ENCODE measurements around the gene DUSP5. TPM values are rescaled to one million over a fixed set of nuclear protein-coding genes. Genes with fewer than 3 reads are reported as not detected.

DUSP5 gene
- total and polyA plus RNA-seq, 2 of the 4 experiments (the other 2 are of a cell fraction) = 42.1 to 48.1 TPM

- peak overlapping the region; percentile 100 for H3K4me2 ChIP-seq (ENCODE audit: low read depth, low read length)
These were observed 1.5 kb downstream of the DUSP5 start for GRCh38 chr10:110498982-110499795.

More at GRCh38 chr10:110498982-110499795, 1.5 kb downstream of the DUSP5 start:
- H3K9me1 ChIP-seq (ENCODE audit: insufficient read depth, low read length) = peaks cover 17% of the 10 kb centered on the region
- 28% methylated on average over 8 of the region's 21 CpGs; no CpG with 5 or more reads in 1 of the 2 experiments for WGBS, 2 experiments (ENCODE audit: extremely low coverage in 2 of 2, insufficient read length in 1 of 2)
- H3K27me3 ChIP-seq (ENCODE audit: control insufficient read depth, insufficient read depth, low read length) = no peaks in the 10 kb centered on the region
- peak overlapping the region; percentile 40 for H2AK5ac ChIP-seq (ENCODE audit: low read depth, low read length)
- peak overlapping the region; percentile 53 for H3K56ac ChIP-seq (ENCODE audit: extremely low read depth, insufficient read depth, low read length)
- peak overlapping the region; percentile 39 for H3K18ac ChIP-seq (ENCODE audit: low read depth, low read length)
- peak overlapping the region; percentile 82 for H3K14ac ChIP-seq (replicated peaks; ENCODE audit: low read depth, low read length)
- DNase-seq = peak; percentile 74
- peaks cover 25% of the 10 kb centered on the region for H3K4me1 ChIP-seq (ENCODE audit: control insufficient read depth, insufficient read depth, low read length)
- no peaks in the 10 kb centered on the region for H3K9me3 ChIP-seq (ENCODE audit: control insufficient read depth, insufficient read depth, low read length)
- ChIA-PET CTCF (interaction anchor here (1.0 to 1.6 kb wide), 3 partner anchors 91 to 147 kb away, joined by 3 to 8 read pairs (median 4); no protein-coding TSS in a partner anchor), POLR2A (ENCODE audit: unreplicated experiment) (interaction anchor here (0.6 to 0.7 kb wide), 3 partner anchors 130 to 145 kb away, joined by 5 to 10 read pairs (median 9); no protein-coding TSS in a partner anchor)
- peaks cover 7% of the 10 kb centered on the region; the same call in 1 of the 2 replicates for H3K36me3 ChIP-seq (ENCODE audit: control insufficient read depth, insufficient read depth, low read length)
- intact Hi-C loops (cut with micrococcal nuclease) = loop anchor here (1.0 kb wide), 1 partner anchor 188 kb away; no protein-coding TSS in a partner anchor
- peak overlapping the region; percentile 56 for H2BK20ac ChIP-seq (ENCODE audit: low read depth, low read length)
- dilution Hi-C loops (cut with HindIII; ENCODE audit: low sequenced_read_pairs, unreplicated experiment) = no loop called here
- peak overlapping the region in 1 of 2 experiments; percentile 32; a peak in 1 of 4 replicates for H4K8ac ChIP-seq (ENCODE audit: low read depth in 2 of 2, low read length in 2 of 2)
- in situ Hi-C loops (cut with MboI; ENCODE audit: low sequenced_read_pairs) = no loop called here
- ATAC-seq (ENCODE audit: low read depth) = 0 out of 2 replicates have a peak, but pooled peaks have one; percentile 0
- H4K91ac ChIP-seq (ENCODE audit: insufficient read depth, low read depth, low read length) = peak overlapping the region; percentile 55
- peak overlapping the region; percentile 72 for H3K9ac ChIP-seq (ENCODE audit: low read depth, low read length)
- peak overlapping the region; percentile 64 for H3K4ac ChIP-seq (ENCODE audit: low read depth, low read length)
- BruUV-seq (replicated peaks) = TSS peak; percentile 47
- 0 out of 2 replicates have a peak overlapping the region, but pooled peaks have one; percentile 9 for H4K5ac ChIP-seq (ENCODE audit: low read depth, low read length)
- peak overlapping the region; percentile 73 for H3K27ac ChIP-seq (ENCODE audit: insufficient read depth, low read length)
- H2BK5ac ChIP-seq (ENCODE audit: low read depth, low read length, poor library complexity, severe bottlenecking) = peak overlapping the region; percentile 85
- peaks cover 19 to 71% of the 10 kb centered on the region in 2 experiments for H3K79me1 ChIP-seq (ENCODE audit: low read depth in 1 of 2, low read length in 2 of 2)
- H3K4me3 ChIP-seq (ENCODE audit: insufficient read depth, low read depth, low read length) = peak overlapping the region; percentile 90
- peaks cover 65% of the 10 kb centered on the region for H4K20me1 ChIP-seq (ENCODE audit: insufficient read depth, low read length)
- H2BK120ac ChIP-seq (ENCODE audit: low read depth, low read length) = peak overlapping the region; percentile 55
- H2AFZ ChIP-seq (replicated peaks; ENCODE audit: low read length, poor library complexity) = peak overlapping the region; percentile 87
- TF ChIP-seq CEBPB (IDR thresholded peaks at IDR 0.05; ENCODE audit: low read depth, low read length) (no peak), MAZ (IDR thresholded peaks at IDR 0.05; ENCODE audit: borderline replicate concordance, low read depth, low read length) (no peak), SMC3 (IDR thresholded peaks at IDR 0.05; ENCODE audit: low read depth, low read length) (0 out of 2 replicates have a peak, but pooled peaks have one; percentile 13), CHD1 (IDR thresholded peaks at IDR 0.05; ENCODE audit: low read depth, low read length) (no peak; the same call in 1 of the 2 replicates), CTCF (conservative IDR thresholded peaks at IDR 0.05; ENCODE audit: low read depth, low read length) (peak; percentile 43), POLR2A (IDR thresholded peaks at IDR 0.05; ENCODE audit: low read depth, low read length) (peak; percentile 61), RAD21 (IDR thresholded peaks at IDR 0.05; ENCODE audit: low read length) (peak; percentile 48; the same call in 1 of the 2 replicates), FOS (IDR thresholded peaks at IDR 0.05; ENCODE audit: low read depth, low read length) (no peak), MAFK (IDR thresholded peaks at IDR 0.05; ENCODE audit: low read depth, low read length) (no peak), RCOR1 (IDR thresholded peaks at IDR 0.05; ENCODE audit: insufficient replicate concordance, low read length) (no peak)
- TF ChIP-seq, protein P1, sequence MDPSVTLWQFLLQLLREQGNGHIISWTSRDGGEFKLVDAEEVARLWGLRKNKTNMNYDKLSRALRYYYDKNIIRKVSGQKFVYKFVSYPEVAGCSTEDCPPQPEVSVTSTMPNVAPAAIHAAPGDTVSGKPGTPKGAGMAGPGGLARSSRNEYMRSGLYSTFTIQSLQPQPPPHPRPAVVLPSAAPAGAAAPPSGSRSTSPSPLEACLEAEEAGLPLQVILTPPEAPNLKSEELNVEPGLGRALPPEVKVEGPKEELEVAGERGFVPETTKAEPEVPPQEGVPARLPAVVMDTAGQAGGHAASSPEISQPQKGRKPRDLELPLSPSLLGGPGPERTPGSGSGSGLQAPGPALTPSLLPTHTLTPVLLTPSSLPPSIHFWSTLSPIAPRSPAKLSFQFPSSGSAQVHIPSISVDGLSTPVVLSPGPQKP (IDR thresholded peaks at IDR 0.05; ENCODE audit: borderline replicate concordance, low read depth, low read length) = no peak
- H3K23ac ChIP-seq (ENCODE audit: low read depth, low read length) = peak overlapping the region; percentile 85
- peak overlapping the region; percentile 93 for H2AK9ac ChIP-seq (replicated peaks; ENCODE audit: low read depth, low read length, poor library complexity)
- peak overlapping the region; percentile 45; the same call in 1 of the 3 replicates for H2BK15ac ChIP-seq (ENCODE audit: low read depth, low read length)
